Measurements from ENCODE around the gene ISM1.

DNA sequence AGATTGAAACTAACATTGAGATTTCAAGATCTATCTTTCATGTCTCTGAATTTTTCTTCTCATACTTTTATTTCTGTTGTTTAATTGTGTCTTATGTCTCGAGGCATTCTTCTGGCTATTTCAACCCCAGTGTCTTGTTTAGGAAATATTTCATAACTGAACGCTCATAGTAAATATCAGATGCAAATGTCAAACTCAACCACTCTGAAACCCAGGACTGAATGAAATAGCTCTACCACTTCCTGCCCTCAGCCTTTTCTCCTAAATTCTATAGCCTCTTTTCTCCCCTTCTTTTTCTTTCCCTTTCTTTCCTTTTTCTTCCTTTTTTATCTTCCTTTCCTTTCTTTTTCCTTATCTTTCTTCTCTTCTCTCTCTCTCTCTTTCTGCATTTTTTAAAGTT, 7.7 kb downstream of the ISM1 start:
- no peak for TF ChIP-seq CTCF (IDR thresholded peaks at IDR 0.05)
- TF ChIP-seq POLR2AphosphoS5 (IDR thresholded peaks at IDR 0.05), result no peak

Data from transverse colon (tissue), 4 donors.